DOHH2 (cell line): ENCODE data around the gene TRAPPC2L.

ENCODE experiments used
- H3F3A ChIP-seq: fragments of 200-600 bp; sonication (generic), shearing (Covaris generic); 2 replicates; pipeline ENCODE4 v1.6.0; 2016; ENCODE audit warnings: antibody characterized with exemption, mild to moderate bottlenecking; ENCODE audit not compliant: control insufficient read depth, insufficient read depth
- H3K27ac ChIP-seq: fragments of 200-600 bp; sonication (generic); 2 replicates; pipeline ENCODE4 v1.5.1; 2014; ENCODE audit warnings: low read depth, mild to moderate bottlenecking, low read length, moderate library complexity
- H3K27me3 ChIP-seq: fragments of 200-600 bp; sonication (generic); 2 replicates; pipeline ENCODE4 v1.6.1; 2014; ENCODE audit warnings: mild to moderate bottlenecking, low read length, mixed read lengths; ENCODE audit not compliant: control insufficient read depth
- H3K36me3 ChIP-seq: fragments of 200-600 bp; sonication (generic); 2 replicates; pipeline ENCODE4 v1.6.1; 2014; ENCODE audit warnings: mild to moderate bottlenecking, low read length, moderate library complexity, mixed read lengths; ENCODE audit not compliant: control insufficient read depth
- H3K4me1 ChIP-seq: fragments of 200-600 bp; sonication (generic); 2 replicates; pipeline ENCODE4 v1.6.1; 2014; ENCODE audit warnings: mild to moderate bottlenecking, low read length, mixed read lengths; ENCODE audit not compliant: control insufficient read depth
- H3K4me2 ChIP-seq: fragments of 200-600 bp; sonication (generic); 2 replicates; pipeline ENCODE4 v1.6.0; 2014; ENCODE audit warnings: mild to moderate bottlenecking, low read length, moderate library complexity
- H3K4me3 ChIP-seq: fragments of 200-600 bp; sonication (generic); 2 replicates; pipeline ENCODE4 v1.5.1; 2014; ENCODE audit warnings: mild to moderate bottlenecking, low read length, mixed read lengths
- H3K79me2 ChIP-seq: fragments of 200-600 bp; sonication (generic); 2 replicates; pipeline ENCODE4 v1.6.1; 2014; ENCODE audit warnings: mild to moderate bottlenecking, low read length, mixed read lengths; ENCODE audit not compliant: control insufficient read depth
- H3K9me2 ChIP-seq: fragments of 200-600 bp; sonication (generic); replicated peaks from 2 replicates; pipeline ENCODE4 v1.6.1; 2014; ENCODE audit warnings: mild to moderate bottlenecking, low read length, mixed read lengths; ENCODE audit not compliant: control insufficient read depth
- H3K9me3 ChIP-seq: fragments of 200-600 bp; sonication (generic); 2 replicates; pipeline ENCODE4 v1.6.1; 2014; ENCODE audit warnings: antibody characterized with exemption, low read length, mixed read lengths; ENCODE audit not compliant: control insufficient read depth, insufficient read depth
- H4K20me1 ChIP-seq: fragments of 200-600 bp; sonication (generic); 2 replicates; pipeline ENCODE4 v1.6.0; 2014; ENCODE audit warnings: low read depth, mild to moderate bottlenecking, antibody characterized with exemption, low read length, moderate library complexity; ENCODE audit not compliant: control insufficient read depth, insufficient read depth
- EZH2phosphoT487 ChIP-seq: fragments of 200-600 bp; sonication (generic); IDR thresholded peaks from 2 replicates; pipeline ENCODE4 v1.6.1; 2017; ENCODE audit warnings: borderline replicate concordance, mild to moderate bottlenecking, antibody characterized with exemption, low read length, moderate library complexity, mixed read lengths
- TF ChIP-seq, protein P1 (sequence below): fragments of 200-600 bp; sonication (generic); IDR thresholded peaks from one replicate; pipeline ENCODE4 v1.5.1; 2014; ENCODE audit warnings: antibody characterized with exemption, mild to moderate bottlenecking, low read depth, low read length; ENCODE audit not compliant: poor library complexity, severe bottlenecking

TRAPPC2L gene

DNA sequence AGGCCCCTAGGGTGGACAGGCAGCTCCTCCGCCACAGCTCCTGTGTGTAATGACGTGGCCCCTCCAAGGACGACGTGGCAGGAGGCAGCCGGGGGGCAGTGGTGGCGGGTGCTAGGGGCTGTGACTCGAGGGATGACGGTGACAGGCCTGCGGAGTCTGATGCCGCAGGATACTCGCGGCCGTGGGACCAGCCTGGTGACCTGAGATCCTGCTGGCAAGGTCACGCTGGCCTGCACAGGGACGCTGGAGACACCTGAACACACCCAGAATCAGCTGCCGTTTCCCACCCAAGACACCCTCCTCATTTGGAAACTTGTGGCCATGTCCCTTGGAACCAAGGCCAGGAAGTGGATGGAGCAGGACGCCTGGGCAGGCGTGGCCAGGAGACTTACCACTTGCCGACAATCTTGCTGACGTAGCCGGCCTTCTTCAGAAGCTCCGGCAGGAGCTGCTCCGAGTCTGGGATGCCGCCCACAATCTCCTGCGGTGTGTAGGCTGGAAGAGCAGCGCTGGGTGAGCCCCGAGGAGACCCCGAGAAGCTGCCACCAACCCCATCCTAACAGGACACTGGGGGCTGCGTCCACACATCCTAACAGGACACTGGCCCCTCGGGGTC lies 16.2 kb upstream of the TRAPPC2L start:
- Histone ChIP-seq H3K4me3 (no peak overlapping the region), H3K27ac (no peak overlapping the region), H3K36me3 (no peaks in the 10 kb centered on the region), H3F3A (no peaks in the 10 kb centered on the region), H3K9me2 (no peaks in the 10 kb centered on the region), H3K4me2 (no peak overlapping the region), H3K79me2 (no peaks in the 10 kb centered on the region), H3K27me3 (no peaks in the 10 kb centered on the region), H3K9me3 (no peaks in the 10 kb centered on the region), H3K4me1 (no peaks in the 10 kb centered on the region), H4K20me1 (no peaks in the 10 kb centered on the region)
- no peak for TF ChIP-seq EZH2phosphoT487

DNA sequence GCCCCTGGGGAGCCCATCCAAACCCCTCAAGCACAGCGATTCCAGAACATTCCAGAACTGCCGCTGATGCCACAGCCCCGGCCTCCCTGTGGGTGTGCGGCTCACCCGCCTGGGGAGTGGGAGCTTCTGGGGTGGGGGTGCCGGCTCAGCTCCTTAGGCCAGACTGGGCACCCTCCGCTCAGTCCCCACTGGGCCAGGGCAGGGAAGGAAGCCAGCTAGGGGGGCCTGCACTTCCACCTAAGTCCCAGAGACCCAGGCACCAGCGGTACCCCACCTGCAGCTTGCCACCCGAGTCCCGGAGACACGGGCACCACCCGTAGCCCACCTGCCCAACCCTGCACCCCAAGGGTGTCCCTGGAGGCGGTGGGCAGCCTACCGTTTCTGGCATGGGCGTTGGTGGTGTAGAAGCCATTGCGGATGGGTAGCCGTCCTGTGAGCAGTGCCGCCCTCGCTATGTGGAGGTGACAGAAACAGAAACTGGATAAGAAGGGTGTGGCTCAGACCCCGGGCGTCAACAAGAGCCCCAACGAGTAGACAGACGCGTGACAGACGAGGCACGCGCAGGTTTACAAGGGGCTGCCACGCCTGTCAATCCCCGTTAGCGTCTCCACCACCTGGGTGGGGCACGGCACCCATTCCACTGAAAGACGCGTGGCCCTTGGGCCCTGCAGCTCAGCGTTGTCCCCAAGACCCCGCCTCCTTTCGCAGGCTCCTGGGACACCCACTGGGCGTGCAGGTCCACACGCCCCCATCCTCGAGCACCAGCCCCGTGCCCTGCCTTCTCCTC lies 15.2 kb upstream of the TRAPPC2L start:
- Histone ChIP-seq H3K27me3 (no peaks in the 10 kb centered on the region), H3K4me2 (no peak overlapping the region), H3K9me3 (no peaks in the 10 kb centered on the region), H3K79me2 (no peaks in the 10 kb centered on the region), H3K4me1 (no peaks in the 10 kb centered on the region), H3F3A (no peaks in the 10 kb centered on the region), H3K9me2 (no peaks in the 10 kb centered on the region), H3K27ac (no peak overlapping the region), H3K36me3 (no peaks in the 10 kb centered on the region), H4K20me1 (no peaks in the 10 kb centered on the region), H3K4me3 (no peak overlapping the region)
- TF ChIP-seq EZH2phosphoT487 = no peak
- TF ChIP-seq, protein P1, sequence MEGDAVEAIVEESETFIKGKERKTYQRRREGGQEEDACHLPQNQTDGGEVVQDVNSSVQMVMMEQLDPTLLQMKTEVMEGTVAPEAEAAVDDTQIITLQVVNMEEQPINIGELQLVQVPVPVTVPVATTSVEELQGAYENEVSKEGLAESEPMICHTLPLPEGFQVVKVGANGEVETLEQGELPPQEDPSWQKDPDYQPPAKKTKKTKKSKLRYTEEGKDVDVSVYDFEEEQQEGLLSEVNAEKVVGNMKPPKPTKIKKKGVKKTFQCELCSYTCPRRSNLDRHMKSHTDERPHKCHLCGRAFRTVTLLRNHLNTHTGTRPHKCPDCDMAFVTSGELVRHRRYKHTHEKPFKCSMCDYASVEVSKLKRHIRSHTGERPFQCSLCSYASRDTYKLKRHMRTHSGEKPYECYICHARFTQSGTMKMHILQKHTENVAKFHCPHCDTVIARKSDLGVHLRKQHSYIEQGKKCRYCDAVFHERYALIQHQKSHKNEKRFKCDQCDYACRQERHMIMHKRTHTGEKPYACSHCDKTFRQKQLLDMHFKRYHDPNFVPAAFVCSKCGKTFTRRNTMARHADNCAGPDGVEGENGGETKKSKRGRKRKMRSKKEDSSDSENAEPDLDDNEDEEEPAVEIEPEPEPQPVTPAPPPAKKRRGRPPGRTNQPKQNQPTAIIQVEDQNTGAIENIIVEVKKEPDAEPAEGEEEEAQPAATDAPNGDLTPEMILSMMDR = no peak

DNA sequence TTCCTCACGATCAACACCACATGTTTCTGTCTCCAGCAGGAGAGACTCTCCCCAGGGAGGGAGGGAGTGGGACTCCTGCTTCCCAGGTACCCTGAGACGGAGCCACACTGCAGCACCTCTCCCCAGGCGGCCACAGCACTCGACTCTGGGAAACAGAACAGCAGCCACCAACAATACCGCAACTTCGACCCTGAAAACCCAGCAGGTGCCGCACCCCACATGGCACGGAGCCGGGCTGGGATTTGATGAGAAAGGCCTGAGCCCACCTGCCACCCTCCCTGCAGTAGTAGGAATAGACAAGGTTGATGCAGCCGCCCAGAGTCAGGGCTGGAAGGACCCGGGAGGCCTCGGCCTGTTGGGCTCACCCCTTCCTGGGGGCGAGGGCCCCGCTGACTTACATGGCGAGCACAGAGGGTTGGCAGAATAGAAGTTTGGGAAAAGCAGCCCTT lies 14.6 kb upstream of the TRAPPC2L start:
- Histone ChIP-seq H3K4me2 (no peak overlapping the region), H3K36me3 (no peaks in the 10 kb centered on the region), H3K9me3 (no peaks in the 10 kb centered on the region), H3K79me2 (no peaks in the 10 kb centered on the region), H3K9me2 (no peaks in the 10 kb centered on the region), H3K27me3 (no peaks in the 10 kb centered on the region), H4K20me1 (no peaks in the 10 kb centered on the region), H3K4me3 (no peak overlapping the region), H3K4me1 (no peaks in the 10 kb centered on the region), H3K27ac (no peak overlapping the region), H3F3A (no peaks in the 10 kb centered on the region)
- no peak for TF ChIP-seq EZH2phosphoT487
- TF ChIP-seq, protein P1 = no peak

DNA sequence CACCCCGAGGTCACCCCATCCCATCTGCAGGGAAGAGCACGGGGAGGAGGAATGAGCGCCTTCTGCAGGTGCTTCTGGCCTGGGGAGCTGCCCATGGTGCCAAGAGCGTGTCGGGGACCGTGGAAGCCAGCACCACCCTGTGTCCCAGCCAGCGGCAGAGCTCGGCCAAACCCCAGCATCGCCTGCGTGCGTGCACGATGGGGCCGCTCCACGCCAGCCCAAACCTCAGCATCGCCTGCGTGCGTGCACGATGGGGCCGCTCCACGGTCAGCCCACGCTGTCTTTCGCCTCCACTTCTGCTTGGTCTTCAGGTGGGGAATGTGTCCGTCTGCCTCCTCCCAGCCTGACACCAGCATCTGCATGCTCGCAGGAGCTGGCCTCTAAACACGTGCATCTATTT lies 14.1 kb upstream of the TRAPPC2L start:
- Histone ChIP-seq H3F3A (no peaks in the 10 kb centered on the region), H4K20me1 (no peaks in the 10 kb centered on the region), H3K36me3 (no peaks in the 10 kb centered on the region), H3K4me1 (no peaks in the 10 kb centered on the region), H3K27me3 (no peaks in the 10 kb centered on the region), H3K9me3 (no peaks in the 10 kb centered on the region), H3K9me2 (no peaks in the 10 kb centered on the region), H3K4me2 (no peak overlapping the region), H3K27ac (no peak overlapping the region), H3K79me2 (no peaks in the 10 kb centered on the region), H3K4me3 (no peak overlapping the region)
- TF ChIP-seq EZH2phosphoT487 = no peak
- TF ChIP-seq, protein P1 = no peak
